GM19025 (cell line): ENCODE data around the gene SEC24A.
"Not testable (repeated sequence)": the region's sequence is repeated elsewhere in the genome, so short reads cannot be mapped to it uniquely, and the experiment has no call there.

Experiments
- ATAC-seq: cut with Tn5 transposase; IDR thresholded peaks from one replicate; pipeline ENCODE4 v1.9.1; 2021; ENCODE audit warnings: mild to moderate bottlenecking, low read depth, moderate library complexity; ENCODE audit not compliant: unreplicated experiment

The SEC24A gene

DNA sequence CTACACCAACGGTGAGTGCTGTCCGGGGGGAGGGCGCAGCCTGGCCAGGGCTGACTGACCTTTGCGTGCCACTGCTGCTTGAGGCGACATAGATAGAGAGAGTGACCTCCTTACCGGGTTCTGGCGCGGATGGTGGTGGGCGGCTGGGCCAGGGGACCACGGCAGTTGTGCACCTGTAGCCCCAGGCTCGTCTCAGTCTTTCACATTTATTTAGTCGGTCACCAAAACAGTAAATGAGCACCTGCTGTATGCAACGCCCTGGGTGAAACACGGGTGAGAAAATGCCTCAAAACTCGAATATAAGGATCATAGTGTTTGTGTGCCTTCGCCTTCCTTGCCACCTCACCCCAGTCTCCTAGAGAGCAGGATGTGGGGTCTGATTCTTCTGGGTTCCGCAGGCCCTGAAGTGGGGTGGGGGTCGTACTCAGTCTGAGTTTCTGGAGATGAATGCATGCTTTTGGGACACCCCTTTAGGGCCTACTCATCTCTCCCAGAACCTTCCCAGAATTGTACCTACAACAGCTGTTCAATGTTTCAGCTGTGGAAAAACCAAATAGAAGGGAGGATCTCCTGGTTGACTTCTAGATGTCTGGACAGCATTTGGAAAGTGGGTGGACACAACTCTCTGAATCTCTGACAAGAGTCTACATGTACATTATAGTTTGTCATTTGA is 714 bp downstream of the SEC24A start:
- no peak for ATAC-seq

GRCh38 chr5:134650660-134651059 is 2.1 kb downstream of the SEC24A start:
- not testable (repeated sequence) for ATAC-seq

DNA sequence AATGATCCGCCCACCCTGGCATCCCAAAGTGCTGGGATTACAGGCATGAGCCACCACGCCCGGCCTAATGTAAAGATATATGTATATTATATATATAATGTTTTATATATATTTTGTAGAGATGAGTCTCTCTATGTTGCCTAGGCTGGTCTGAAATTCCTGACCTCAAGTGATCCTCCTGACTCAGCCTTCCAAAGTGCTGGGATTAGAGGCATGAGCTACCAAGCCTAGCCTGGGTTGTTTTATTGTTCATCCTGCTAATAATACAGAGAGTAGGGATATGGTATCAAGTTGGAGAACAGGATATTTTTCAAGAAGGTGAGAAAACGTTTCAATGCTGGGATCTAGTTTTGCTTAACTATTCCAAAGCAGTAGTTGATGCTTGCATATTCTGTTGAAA is 2.9 kb downstream of the SEC24A start:
- ATAC-seq, result no peak

DNA sequence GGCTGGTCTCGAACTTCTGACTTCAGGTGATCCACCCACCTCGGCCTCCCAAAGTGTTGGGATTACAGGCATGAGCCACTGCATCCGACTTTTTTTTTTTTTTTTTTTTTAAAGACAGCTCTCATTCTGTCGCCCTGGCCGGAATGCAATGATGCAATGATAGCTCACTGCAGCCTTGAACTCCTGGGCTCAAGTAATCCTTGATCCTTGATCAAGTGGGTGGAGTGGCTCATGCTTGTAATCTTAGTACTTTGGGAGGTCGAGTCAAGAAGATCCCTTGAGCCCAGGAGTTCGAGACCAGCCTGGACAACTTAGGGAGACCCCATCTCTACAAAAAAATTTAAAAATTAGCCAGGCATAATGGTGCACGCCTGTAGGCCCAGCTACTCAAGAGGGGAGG is 8.1 kb downstream of the SEC24A start:
- no peak for ATAC-seq

DNA sequence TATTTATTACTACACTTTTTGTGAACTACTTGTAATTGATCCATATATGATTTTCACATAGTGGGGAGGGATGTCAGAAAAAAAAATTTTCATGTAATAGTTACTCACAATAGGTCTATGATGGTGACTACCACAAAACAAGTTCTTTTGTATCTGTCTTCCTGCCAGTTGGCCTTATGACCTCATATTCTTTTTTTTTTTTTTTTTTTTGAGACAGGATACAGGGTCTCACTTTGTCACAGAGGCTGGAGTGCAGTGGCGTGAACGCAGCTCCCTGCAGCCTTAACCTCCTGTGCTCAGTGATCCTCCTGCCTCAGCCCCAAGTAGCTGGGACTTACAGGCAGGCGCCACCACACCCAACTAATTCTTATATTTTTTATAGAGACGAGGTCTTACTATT is 10.9 kb downstream of the SEC24A start:
- no peak for ATAC-seq

DNA sequence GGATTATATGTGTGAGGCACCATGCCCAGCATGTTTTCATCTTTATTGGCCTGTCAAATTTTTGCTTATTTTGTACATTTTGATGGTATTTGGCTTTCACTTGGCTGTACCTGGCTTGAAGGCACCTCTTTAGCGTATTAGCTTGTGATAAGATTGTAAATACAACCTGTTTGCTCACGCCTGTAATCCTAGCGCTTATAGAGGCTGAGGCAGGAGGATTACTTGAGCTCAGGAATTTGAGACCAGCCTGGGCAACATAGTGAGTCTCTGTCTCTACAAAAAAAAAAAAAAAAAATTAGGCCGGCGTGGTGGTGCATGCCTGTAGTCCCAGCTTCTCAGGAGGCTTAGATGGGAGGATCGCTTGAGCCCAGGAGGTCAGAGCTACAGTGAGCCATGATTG is 11.3 kb downstream of the SEC24A start:
- no peak for ATAC-seq

DNA sequence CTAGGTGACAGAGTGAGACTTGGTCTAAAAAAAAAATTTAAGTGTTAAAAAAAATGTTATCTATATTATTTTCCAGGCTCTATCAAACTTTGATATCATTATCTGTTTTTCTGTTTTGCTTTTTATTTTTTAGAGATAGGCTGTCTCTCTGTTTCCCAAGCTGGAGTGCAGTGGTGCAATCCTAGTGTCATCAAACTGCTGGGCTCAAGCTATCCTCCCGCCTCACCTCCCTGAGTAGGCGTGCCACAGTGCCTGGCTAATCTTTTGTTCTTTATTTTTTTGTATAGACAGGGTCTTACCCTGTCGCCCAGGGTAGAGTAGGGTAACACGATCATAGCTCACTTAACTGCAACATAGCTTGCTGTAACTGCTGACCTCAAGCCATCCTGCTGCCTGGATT is 14.4 kb downstream of the SEC24A start:
- no peak for ATAC-seq

GRCh38 chr5:134664448-134664847 is 15.9 kb downstream of the SEC24A start:
- no peak for ATAC-seq

DNA sequence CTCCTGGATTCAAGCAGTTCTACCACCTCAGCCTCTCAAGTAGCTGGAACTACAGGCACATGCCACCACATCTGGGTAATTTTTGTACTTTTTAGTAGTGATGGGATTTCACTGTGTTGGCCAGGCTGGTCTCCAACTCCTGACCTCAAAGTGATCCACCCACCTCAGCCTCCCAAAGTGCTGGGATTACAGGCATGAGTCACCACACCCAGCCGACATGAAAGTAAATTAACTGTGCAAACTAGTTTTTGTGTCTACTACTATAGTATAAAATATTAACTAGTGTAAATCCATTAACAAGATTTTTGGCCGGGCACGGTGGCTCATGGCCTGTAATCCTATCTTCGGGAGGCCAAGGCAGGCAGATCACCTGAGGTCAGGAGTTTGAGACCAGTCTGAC is 25.0 kb downstream of the SEC24A start:
- not testable (repeated sequence) for ATAC-seq

DNA sequence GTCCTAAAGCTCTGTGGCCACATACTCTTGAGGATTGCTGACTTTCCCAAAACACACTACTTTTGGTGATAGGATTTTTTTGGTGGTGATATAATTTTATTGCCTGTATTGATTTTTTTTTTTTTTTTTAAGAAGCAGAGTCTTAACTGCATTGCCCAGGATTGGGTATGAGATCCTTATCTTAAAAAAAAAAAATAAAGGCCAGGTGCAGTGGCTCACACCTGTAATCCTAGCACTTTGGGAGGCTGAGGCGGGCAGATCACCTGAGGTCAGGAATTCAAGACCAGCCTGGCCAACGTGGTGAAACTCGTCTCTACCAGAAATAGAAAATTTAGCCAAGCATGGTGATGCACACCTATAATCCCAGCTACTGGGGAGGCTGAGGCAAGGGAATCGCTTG is 28.8 kb downstream of the SEC24A start:
- ATAC-seq, result not testable (repeated sequence)

- ATAC-seq, result not testable (repeated sequence)
Observed at GRCh38 chr5:134690144-134690543, 41.6 kb downstream of the SEC24A start.

- ATAC-seq, result no peak
Observed at GRCh38 chr5:134692722-134693121, 44.1 kb downstream of the SEC24A start.

GRCh38 chr5:134708301-134708700 is 59.7 kb downstream of the SEC24A start:
- ATAC-seq, result no peak

GRCh38 chr5:134714120-134714519 is 65.5 kb downstream of the SEC24A start:
- no peak for ATAC-seq

- no peak for ATAC-seq
Observed at GRCh38 chr5:134714541-134714940, 66.0 kb downstream of the SEC24A start.

DNA sequence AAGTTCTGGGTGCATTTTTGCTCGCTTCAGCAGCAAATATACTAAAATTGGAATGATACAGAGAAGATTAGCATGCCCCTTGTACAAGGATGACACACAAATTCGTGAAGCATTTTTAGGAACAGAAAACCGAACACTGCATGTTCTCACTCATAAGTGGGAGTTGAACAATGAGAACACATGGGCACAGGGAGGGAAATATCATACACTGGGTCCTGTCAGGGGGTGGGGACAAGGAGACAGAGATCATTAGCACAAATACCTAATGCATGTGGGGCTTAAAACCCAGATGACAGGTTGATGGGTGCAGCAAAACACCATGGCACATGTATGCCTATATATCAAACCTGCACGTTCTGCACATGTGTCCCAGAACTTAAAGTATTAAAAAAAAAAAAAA is 66.9 kb downstream of the SEC24A start:
- not testable (repeated sequence) for ATAC-seq

DNA sequence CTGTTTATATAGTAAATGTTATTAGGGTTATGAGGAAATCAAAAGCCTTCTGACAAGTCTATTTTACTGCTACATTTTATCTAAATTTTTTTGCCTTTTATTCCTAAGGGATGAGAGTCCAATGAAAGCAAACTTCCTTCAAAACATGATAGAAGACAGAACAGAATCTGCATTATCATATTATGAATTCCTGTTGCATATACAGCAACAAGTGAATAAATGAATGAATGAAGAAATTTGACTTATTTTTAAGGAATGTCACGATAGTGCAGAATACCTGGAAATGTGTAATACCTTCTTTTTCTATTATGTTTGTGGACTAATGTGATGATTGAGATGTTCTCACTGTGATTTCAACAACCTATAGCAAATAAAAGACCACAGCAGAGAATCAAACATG is 76.3 kb downstream of the SEC24A start:
- ATAC-seq, result no peak

GRCh38 chr5:134732819-134733218 is 84.2 kb downstream of the SEC24A start:
- no peak for ATAC-seq

GRCh38 chr5:134735243-134735642 is 86.7 kb downstream of the SEC24A start:
- no peak for ATAC-seq

GRCh38 chr5:134736173-134736812 is 87.7 kb downstream of the SEC24A start:
- no peak for ATAC-seq

- peak; percentile 98 for ATAC-seq
Observed at GRCh38 chr5:134738133-134738962, 89.8 kb downstream of the SEC24A start, which contains the start of gene CAMLG. Gene CAMLG, plus strand, starts transcription at chr5:134738548. Its CDS starts 73 bp downstream, at chr5:134738621.
